HFFc6 (cell line): ENCODE data around the gene FBN1. TPM values are rescaled to one million over a fixed set of nuclear protein-coding genes. Genes with fewer than 3 reads are reported as not detected.

Source experiments
- DNase-seq: peaks from one replicate; pipeline ENCODE4 v3.0.0-alpha.2; 2018
- H3K27ac Mint-ChIP-seq: 2 replicates; pipeline ENCODE4 v1.8.0; 2020; ENCODE audit warnings: mild to moderate bottlenecking, mixed read lengths
- H3K27me3 Mint-ChIP-seq: 2 replicates; pipeline ENCODE4 v1.8.0; 2021; ENCODE audit warnings: mild to moderate bottlenecking, moderate library complexity, mixed read lengths; ENCODE audit not compliant: insufficient read depth
- H3K36me3 Mint-ChIP-seq: 2 replicates; pipeline ENCODE4 v1.8.0; 2021; ENCODE audit warnings: low read depth, mixed read lengths
- H3K4me1 Mint-ChIP-seq: 2 replicates; pipeline ENCODE4 v1.8.0; 2020; ENCODE audit warnings: low read depth, mixed read lengths
- H3K4me3 Mint-ChIP-seq: 2 replicates; pipeline ENCODE4 v1.8.0; 2020; ENCODE audit warnings: mild to moderate bottlenecking, moderate library complexity, mixed read lengths
- H3K9me3 Mint-ChIP-seq: 2 replicates; pipeline ENCODE4 v1.8.0; 2020; ENCODE audit warnings: mild to moderate bottlenecking, mixed read lengths
- total RNA-seq, 6 experiments: library from RNA; stranded (reverse); fragmentation: NEBNext Ultra II Directional; extraction: Animal tissue kit (Norgen Biotek cat#: 25700); gene quantifications; 2 replicates in 1 of 6; 3 replicates in 5 of 6; pipeline ENCODE4 v1.2.3, GENCODE V29; 2021
- TF ChIP-seq, protein P1 (sequence below): fragments of 200-600 bp; sonication (generic); IDR thresholded peaks from 2 replicates; pipeline ENCODE4 v1.5.0; 2021; ENCODE audit warnings: antibody characterized with exemption, mild to moderate bottlenecking

FBN1 gene
- total RNA-seq, 6 experiments from 2014 or later = 584 to 754 (median 609) TPM

DNA sequence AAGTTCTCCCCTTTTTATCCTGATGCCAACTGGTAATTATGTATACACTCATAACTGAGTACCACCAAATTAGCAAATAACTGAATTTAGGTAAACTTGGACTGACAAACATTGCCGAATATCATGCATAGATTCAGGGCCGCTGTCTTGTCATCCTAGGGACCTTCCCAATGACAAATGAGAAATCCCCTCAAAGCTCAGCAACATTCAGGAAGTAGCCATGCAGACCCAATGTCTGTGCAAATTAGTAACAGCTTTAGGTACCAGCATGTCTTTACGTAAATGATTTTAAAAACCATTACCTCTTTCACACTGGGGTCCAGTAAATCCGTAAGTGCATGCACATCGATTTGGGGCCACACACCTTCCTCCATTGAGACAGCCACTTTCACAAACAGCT lies 49.5 kb downstream of the FBN1 start:
- Mint-ChIP-seq H3K36me3 (peaks cover 48% of the 10 kb centered on the region), H3K27me3 (peaks cover 1% of the 10 kb centered on the region; the same call in 1 of the 2 replicates), H3K27ac (peak overlapping the region; percentile 37; the same call in 1 of the 2 replicates), H3K4me3 (no peak overlapping the region), H3K4me1 (peaks cover 57% of the 10 kb centered on the region), H3K9me3 (no peaks in the 10 kb centered on the region)
- TF ChIP-seq, protein P1, sequence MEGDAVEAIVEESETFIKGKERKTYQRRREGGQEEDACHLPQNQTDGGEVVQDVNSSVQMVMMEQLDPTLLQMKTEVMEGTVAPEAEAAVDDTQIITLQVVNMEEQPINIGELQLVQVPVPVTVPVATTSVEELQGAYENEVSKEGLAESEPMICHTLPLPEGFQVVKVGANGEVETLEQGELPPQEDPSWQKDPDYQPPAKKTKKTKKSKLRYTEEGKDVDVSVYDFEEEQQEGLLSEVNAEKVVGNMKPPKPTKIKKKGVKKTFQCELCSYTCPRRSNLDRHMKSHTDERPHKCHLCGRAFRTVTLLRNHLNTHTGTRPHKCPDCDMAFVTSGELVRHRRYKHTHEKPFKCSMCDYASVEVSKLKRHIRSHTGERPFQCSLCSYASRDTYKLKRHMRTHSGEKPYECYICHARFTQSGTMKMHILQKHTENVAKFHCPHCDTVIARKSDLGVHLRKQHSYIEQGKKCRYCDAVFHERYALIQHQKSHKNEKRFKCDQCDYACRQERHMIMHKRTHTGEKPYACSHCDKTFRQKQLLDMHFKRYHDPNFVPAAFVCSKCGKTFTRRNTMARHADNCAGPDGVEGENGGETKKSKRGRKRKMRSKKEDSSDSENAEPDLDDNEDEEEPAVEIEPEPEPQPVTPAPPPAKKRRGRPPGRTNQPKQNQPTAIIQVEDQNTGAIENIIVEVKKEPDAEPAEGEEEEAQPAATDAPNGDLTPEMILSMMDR = no peak
- no peak for DNase-seq

DNA sequence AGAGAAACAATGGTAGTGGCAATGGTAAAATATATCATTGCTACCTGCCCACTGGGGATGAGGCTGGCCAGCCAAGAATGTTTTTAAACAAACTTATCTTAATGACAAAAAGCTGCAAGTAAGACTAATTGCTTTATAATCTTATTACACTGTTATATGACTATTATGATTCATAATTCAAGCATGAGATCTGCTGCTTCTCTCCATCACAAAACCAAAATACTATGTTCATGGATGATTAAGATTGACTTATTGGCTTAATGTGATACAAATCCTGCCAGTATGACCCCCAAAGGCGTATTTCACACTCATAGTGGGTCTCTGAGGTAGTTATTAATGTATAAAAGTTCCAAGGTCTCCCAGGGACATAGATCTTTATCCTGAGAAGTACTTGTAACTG lies 52.6 kb downstream of the FBN1 start:
- Mint-ChIP-seq H3K4me1 (peaks cover 72% of the 10 kb centered on the region), H3K27ac (peak overlapping the region; percentile 91), H3K27me3 (peaks cover 1% of the 10 kb centered on the region; the same call in 1 of the 2 replicates), H3K9me3 (no peaks in the 10 kb centered on the region), H3K36me3 (peaks cover 51% of the 10 kb centered on the region), H3K4me3 (peak overlapping the region; percentile 11)
- TF ChIP-seq, protein P1 = no peak
- DNase-seq = peak; percentile 12

DNA sequence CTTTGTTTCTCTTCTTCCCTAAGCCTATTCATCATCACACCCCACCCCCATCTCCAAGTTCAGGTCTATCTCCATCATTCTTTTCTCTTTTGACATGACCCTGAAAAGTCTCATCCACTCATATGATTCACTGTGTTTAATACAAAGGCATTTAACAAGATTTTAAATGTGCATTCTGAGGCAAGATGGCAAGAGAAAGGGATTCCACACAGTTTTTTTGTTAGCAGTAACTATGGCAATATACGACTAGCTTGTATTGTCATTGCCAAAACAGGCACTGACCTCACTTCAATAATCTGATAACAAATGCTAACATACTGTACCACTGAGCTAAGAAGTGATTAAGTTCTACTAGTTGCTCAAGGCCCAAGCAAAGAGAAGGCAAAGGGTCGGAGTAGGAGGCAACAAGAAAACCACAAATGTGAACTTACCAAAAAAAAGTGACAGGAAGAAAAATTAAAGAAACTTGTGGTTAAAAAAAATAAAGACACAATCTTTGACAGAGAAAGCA lies 53.2 kb downstream of the FBN1 start:
- TF ChIP-seq, protein P1 = no peak

DNA sequence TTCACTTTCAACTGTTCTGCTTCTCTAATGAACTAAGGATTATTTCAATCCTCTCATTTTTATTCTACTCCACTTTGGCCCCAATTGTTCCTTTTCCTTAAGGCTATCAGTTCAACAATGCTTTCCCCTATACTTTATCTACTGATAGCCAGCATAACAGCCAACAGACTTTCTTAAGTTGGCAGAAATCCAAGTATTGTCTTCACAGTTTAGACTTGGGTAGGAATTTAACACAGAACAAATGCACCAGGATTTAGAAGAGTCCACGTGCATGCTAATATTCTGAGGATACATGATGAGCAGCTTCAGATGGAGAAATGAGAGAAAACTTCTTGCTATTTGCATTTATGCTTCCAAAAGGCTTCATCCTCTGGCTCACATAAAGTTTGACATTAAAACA lies 54.8 kb downstream of the FBN1 start:
- H3K4me1 Mint-ChIP-seq = peaks cover 90% of the 10 kb centered on the region
- peak overlapping the region; percentile 91 for H3K27ac Mint-ChIP-seq
- H3K36me3 Mint-ChIP-seq = peaks cover 69% of the 10 kb centered on the region
- no peaks in the 10 kb centered on the region for H3K9me3 Mint-ChIP-seq
- H3K27me3 Mint-ChIP-seq = peaks cover 1% of the 10 kb centered on the region; the same call in 1 of the 2 replicates
- H3K4me3 Mint-ChIP-seq = no peak overlapping the region; the same call in 1 of the 2 replicates
- DNase-seq = no peak
- TF ChIP-seq, protein P1 = no peak

More for the DNA sequence above, 53.2 kb downstream of the FBN1 start:
- Mint-ChIP-seq H3K36me3 (peaks cover 58% of the 10 kb centered on the region), H3K9me3 (no peaks in the 10 kb centered on the region), H3K27ac (peak overlapping the region; percentile 91), H3K4me1 (peaks cover 78% of the 10 kb centered on the region), H3K27me3 (peaks cover 1% of the 10 kb centered on the region; the same call in 1 of the 2 replicates), H3K4me3 (peak overlapping the region; percentile 57)
- DNase-seq = peak; percentile 99

DNA sequence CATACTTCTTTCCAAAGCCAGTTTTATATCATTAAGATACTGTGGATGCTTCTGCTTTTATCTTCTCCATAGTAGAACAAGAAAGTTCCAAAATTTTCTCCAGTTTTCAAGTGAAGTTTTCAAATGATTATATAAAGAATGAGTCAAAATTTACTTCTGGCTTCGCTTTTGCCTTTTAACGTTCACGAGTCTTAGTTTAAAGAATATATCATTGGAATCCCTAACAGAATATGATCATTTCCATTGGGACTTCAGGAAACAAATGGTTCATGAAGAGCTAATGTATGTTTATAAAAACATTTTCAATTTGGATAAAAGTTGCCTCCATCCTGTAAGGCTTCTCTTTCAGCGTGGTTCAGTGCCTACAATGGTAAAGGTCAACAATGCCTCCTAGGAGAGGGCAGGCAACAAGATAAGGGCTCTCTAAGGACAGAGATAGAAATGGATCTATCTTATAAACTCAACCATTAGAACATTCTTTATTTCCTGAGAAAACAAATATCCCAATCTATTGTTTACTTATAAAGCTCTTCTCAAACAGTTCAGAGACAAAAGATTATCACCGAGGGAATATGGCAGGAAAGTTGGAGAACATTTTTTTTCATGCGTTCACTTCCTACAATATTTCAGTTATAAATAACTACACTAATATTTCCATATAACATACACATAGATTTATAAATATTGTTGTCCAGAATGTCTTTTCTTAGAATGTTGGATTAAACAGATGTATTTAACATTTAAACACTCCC lies 60.5 kb downstream of the FBN1 start:
- Mint-ChIP-seq H3K27ac (peak overlapping the region; percentile 51; the same call in 1 of the 2 replicates), H3K4me1 (peaks cover 86% of the 10 kb centered on the region), H3K4me3 (no peak overlapping the region), H3K27me3 (no peaks in the 10 kb centered on the region; the same call in 1 of the 2 replicates), H3K9me3 (no peaks in the 10 kb centered on the region), H3K36me3 (peaks cover 87% of the 10 kb centered on the region)
- TF ChIP-seq, protein P1 = no peak
- no peak for DNase-seq
